BE2C (cell line): ENCODE measurements around the gene TCF7L2.

ENCODE experiments used
- DNase-seq: peaks from one replicate; pipeline ENCODE4 v3.0.0-alpha.2; 2020
- H3K27me3 ChIP-seq: fragments of 250-450 bp; sonication (Bioruptor Pico); 2 replicates; pipeline ENCODE4 v1.5.1; 2020; ENCODE audit warnings: mild to moderate bottlenecking
- H3K36me3 ChIP-seq: fragments of 250-450 bp; sonication (Bioruptor Pico); 2 replicates; pipeline ENCODE4 v1.5.1; 2020; ENCODE audit warnings: mild to moderate bottlenecking
- H3K4me1 ChIP-seq: fragments of 250-450 bp; sonication (Bioruptor Pico); 2 replicates; pipeline ENCODE4 v1.5.1; 2020
- H3K4me3 ChIP-seq: 2 replicates; pipeline ENCODE4 v1.5.1; 2011; ENCODE audit warnings: low read depth, low read length
- H3K9me3 ChIP-seq: fragments of 250-450 bp; sonication (Bioruptor Pico); 2 replicates; pipeline ENCODE4 v1.5.1; 2020
- CTCF ChIP-seq: IDR thresholded peaks from 2 replicates; pipeline ENCODE4 v1.5.1; 2012; ENCODE audit warnings: mild to moderate bottlenecking, low read depth, low read length

Gene TCF7L2

GRCh38 chr10:113067501-113067900, 117.5 kb downstream of the TCF7L2 start:
- DNase-seq = no peak

GRCh38 chr10:113068178-113068890, 118.3 kb downstream of the TCF7L2 start:
- DNase-seq = no peak
- Histone ChIP-seq H3K9me3 (no peaks in the 10 kb centered on the region), H3K4me1 (peaks cover 22% of the 10 kb centered on the region), H3K27me3 (no peaks in the 10 kb centered on the region), H3K36me3 (no peaks in the 10 kb centered on the region; the same call in none of the 2 replicates), H3K4me3 (no peak overlapping the region)
- TF ChIP-seq CTCF = no peak

More at GRCh38 chr10:113067501-113067900, 117.5 kb downstream of the TCF7L2 start:
- H3K4me3 ChIP-seq = no peak overlapping the region
- H3K36me3 ChIP-seq = no peaks in the 10 kb centered on the region; the same call in none of the 2 replicates
- peaks cover 20% of the 10 kb centered on the region for H3K4me1 ChIP-seq
- no peak for TF ChIP-seq CTCF
- H3K9me3 ChIP-seq = no peaks in the 10 kb centered on the region
- H3K27me3 ChIP-seq = no peaks in the 10 kb centered on the region

- no peak for TF ChIP-seq CTCF
These were observed 119.5 kb downstream of the TCF7L2 start for GRCh38 chr10:113069595-113069994.

GRCh38 chr10:113071446-113071845, 121.4 kb downstream of the TCF7L2 start:
- Histone ChIP-seq H3K4me3 (no peak overlapping the region), H3K4me1 (peaks cover 17% of the 10 kb centered on the region), H3K9me3 (no peaks in the 10 kb centered on the region), H3K36me3 (no peaks in the 10 kb centered on the region; the same call in 1 of the 2 replicates), H3K27me3 (no peaks in the 10 kb centered on the region)
- TF ChIP-seq CTCF = no peak
- DNase-seq = peak; percentile 65

More at GRCh38 chr10:113069595-113069994, 119.5 kb downstream of the TCF7L2 start:
- Histone ChIP-seq H3K4me1 (peaks cover 17% of the 10 kb centered on the region), H3K27me3 (no peaks in the 10 kb centered on the region), H3K36me3 (no peaks in the 10 kb centered on the region; the same call in 1 of the 2 replicates), H3K9me3 (no peaks in the 10 kb centered on the region), H3K4me3 (no peak overlapping the region)
- DNase-seq = no peak

GRCh38 chr10:113073549-113074189, 123.6 kb downstream of the TCF7L2 start:
- Histone ChIP-seq H3K4me1 (peaks cover 17% of the 10 kb centered on the region), H3K36me3 (no peaks in the 10 kb centered on the region; the same call in 1 of the 2 replicates), H3K9me3 (no peaks in the 10 kb centered on the region), H3K4me3 (no peak overlapping the region), H3K27me3 (no peaks in the 10 kb centered on the region)
- DNase-seq = peak; percentile 65
- TF ChIP-seq CTCF = no peak

- H3K9me3 ChIP-seq = no peaks in the 10 kb centered on the region
- peaks cover 6% of the 10 kb centered on the region for H3K4me1 ChIP-seq
- no peak for DNase-seq
- H3K4me3 ChIP-seq = no peak overlapping the region
- H3K27me3 ChIP-seq = no peaks in the 10 kb centered on the region
- no peaks in the 10 kb centered on the region for H3K36me3 ChIP-seq
- TF ChIP-seq CTCF = no peak
These were observed 126.9 kb downstream of the TCF7L2 start for GRCh38 chr10:113076949-113077348.
